ACC112 (cell line): Measurements from ENCODE around the gene ARF6.
A peak's percentile ranks its signal among the peaks of the same experiment; 100 is the strongest.

ENCODE experiments used
- H2AFZ ChIP-seq: fragments of 200-600 bp; sonication (generic); one replicate; pipeline ENCODE4 v1.6.0; 2017; ENCODE audit warnings: antibody characterized with exemption, low read length; ENCODE audit not compliant: unreplicated experiment
- H3K27ac ChIP-seq: fragments of 200-600 bp; sonication (generic); 2 replicates; pipeline ENCODE4 v1.5.1; 2014; ENCODE audit warnings: low read depth, mild to moderate bottlenecking, antibody characterized with exemption, low read length, moderate library complexity
- H3K27me3 ChIP-seq: fragments of 200-600 bp; sonication (generic); 2 replicates; pipeline ENCODE4 v1.6.1; 2014; ENCODE audit warnings: mild to moderate bottlenecking, antibody characterized with exemption, low read length, moderate library complexity, mixed read lengths; ENCODE audit not compliant: insufficient read depth
- H3K36me3 ChIP-seq: fragments of 200-600 bp; sonication (generic); 2 replicates; pipeline ENCODE4 v1.6.1; 2016; ENCODE audit warnings: mild to moderate bottlenecking, antibody characterized with exemption, low read length, moderate library complexity, mixed read lengths; ENCODE audit not compliant: insufficient read depth
- H3K4me1 ChIP-seq: fragments of 200-600 bp; sonication (generic); one replicate; pipeline ENCODE4 v1.6.1; 2016; ENCODE audit warnings: low read length, mixed read lengths; ENCODE audit not compliant: insufficient read depth, unreplicated experiment, control insufficient read depth
- H3K4me3 ChIP-seq: fragments of 200-600 bp; sonication (generic); 2 replicates; pipeline ENCODE4 v1.5.1; 2014; ENCODE audit warnings: mild to moderate bottlenecking, low read depth, low read length
- H3K79me2 ChIP-seq: fragments of 200-600 bp; sonication (generic); one replicate; pipeline ENCODE4 v1.6.0; 2016; ENCODE audit warnings: low read length; ENCODE audit not compliant: control insufficient read depth, unreplicated experiment, insufficient read depth

Gene ARF6

DNA sequence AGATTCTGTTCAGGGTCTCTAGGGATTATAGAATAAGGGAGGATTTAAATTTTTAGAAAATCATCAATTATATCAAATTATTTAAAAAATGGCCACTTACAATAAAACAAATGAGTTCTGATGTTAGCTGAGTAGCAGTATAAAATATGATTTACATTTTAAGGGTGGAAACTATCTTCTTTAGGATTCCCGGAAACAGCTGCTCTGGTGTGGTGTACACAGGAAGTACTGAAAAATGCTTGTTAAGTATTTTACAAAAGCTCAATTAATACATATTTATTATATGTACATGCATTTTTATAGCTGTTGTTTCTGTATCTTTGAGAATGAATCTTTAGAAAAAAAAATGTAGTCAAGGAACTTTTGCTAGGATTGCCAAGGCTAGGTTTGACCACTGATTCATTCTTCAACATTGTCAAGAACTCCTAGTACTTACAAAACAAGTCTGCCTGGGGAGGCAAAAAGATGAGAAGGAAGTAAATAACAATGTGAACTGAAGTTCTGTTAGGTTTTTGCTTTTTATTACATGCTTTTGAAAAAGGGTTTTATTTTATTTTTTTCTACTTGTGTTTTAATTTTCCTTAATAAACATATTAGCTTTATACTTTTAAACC lies 48.0 kb downstream of the ARF6 start:
- no peaks in the 10 kb centered on the region for H3K36me3 ChIP-seq
- H3K4me3 ChIP-seq: no peak overlapping the region
- peaks cover 12% of the 10 kb centered on the region for H3K4me1 ChIP-seq
- no peaks in the 10 kb centered on the region for H3K79me2 ChIP-seq
- peak overlapping the region; percentile 48 for H2AFZ ChIP-seq
- no peak overlapping the region for H3K27ac ChIP-seq
- H3K27me3 ChIP-seq: no peaks in the 10 kb centered on the region

DNA sequence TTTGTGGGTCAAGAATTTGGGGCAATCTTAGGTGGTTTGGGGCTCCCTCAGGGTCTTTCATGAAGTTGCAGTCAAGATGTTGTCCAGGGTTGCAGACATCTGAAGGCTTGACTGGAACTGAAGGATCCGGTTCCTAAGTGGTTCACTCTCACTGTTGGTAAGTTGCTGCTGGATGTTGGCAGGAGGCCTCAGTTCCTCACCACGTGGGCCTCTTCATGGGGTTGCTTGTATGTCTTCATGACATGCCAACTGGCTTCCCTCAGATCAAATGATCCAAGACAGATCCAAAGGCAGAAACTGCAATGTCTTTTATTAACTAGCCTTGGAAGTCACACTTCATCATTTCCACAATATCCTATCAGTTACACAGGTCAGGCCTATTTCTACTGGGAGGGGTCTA lies 49.2 kb downstream of the ARF6 start:
- no peak overlapping the region for H3K4me3 ChIP-seq

DNA sequence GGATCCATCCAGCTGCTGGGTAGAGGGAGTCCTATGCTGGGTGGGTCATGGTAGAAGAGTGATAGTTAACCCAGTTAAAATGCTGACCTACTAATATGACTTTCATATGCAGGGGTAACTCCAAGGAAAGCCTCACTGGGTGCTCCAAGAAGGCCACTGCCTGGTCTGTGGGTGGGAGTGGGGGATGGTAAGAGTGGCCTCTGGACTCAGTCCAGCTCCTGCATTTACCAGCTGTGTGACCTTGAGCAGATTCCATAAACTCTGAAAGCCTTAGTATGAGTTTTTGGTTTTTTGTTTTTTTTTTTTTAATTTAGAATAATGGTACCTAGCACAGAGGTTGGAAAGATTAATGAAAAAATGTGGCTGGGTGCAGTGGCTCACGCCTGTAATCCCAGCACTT lies 51.6 kb downstream of the ARF6 start:
- H2AFZ ChIP-seq: no peak overlapping the region
- H3K36me3 ChIP-seq: no peaks in the 10 kb centered on the region
- no peak overlapping the region for H3K27ac ChIP-seq
- H3K4me3 ChIP-seq: no peak overlapping the region
- H3K79me2 ChIP-seq: no peaks in the 10 kb centered on the region
- no peaks in the 10 kb centered on the region for H3K27me3 ChIP-seq
- peaks cover 19% of the 10 kb centered on the region for H3K4me1 ChIP-seq

More for the DNA sequence above, 49.2 kb downstream of the ARF6 start:
- H2AFZ ChIP-seq: no peak overlapping the region
- H3K79me2 ChIP-seq: no peaks in the 10 kb centered on the region
- H3K27me3 ChIP-seq: no peaks in the 10 kb centered on the region
- H3K27ac ChIP-seq: no peak overlapping the region
- H3K36me3 ChIP-seq: no peaks in the 10 kb centered on the region
- H3K4me1 ChIP-seq: peaks cover 19% of the 10 kb centered on the region

DNA sequence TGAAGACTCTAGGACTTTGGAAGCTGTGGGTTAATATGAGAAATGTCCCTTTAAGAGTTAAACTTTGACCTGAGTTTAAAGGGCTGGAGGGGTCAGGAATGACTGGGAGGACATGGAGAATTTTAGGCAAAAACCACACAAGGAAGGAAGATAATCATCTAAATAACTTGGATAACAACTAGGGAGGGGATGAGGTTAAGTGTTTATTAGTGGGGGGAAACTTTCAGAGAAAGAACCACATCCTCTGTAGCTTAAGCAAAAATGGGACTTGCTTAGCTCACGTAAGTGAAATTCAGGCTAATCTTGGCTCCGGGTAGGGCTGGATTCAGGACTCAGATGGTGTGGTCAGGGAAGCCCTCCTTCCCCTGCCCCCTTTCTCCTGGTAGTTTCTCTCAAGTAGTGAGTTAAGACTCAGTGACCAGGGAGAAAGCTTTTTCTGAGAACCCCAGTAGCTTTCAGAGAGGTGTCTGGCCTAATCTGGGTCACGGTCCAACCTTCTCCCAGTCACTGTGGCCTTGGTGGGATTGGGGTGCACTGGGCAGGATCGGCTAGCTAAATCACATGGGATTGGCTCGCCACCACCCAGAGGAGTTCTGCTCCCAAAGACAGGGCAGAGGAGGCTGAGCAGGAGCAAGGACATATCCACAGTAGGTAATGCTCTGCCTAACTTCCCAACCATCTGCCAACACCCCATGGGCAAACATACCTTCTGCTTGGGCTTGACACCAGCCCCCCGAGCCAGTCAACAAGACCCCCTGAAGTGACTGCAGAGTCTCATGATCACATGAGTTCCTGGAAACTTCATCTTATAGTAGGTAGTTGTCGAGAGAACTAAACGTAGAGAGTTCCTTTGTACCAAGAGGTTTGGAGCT lies 52.8 kb downstream of the ARF6 start:
- Histone ChIP-seq H2AFZ (no peak overlapping the region), H3K27ac (no peak overlapping the region), H3K27me3 (no peaks in the 10 kb centered on the region), H3K4me1 (peaks cover 26% of the 10 kb centered on the region), H3K79me2 (no peaks in the 10 kb centered on the region), H3K4me3 (no peak overlapping the region), H3K36me3 (no peaks in the 10 kb centered on the region)
